Measurements from ENCODE around the gene GNB4.

DNA sequence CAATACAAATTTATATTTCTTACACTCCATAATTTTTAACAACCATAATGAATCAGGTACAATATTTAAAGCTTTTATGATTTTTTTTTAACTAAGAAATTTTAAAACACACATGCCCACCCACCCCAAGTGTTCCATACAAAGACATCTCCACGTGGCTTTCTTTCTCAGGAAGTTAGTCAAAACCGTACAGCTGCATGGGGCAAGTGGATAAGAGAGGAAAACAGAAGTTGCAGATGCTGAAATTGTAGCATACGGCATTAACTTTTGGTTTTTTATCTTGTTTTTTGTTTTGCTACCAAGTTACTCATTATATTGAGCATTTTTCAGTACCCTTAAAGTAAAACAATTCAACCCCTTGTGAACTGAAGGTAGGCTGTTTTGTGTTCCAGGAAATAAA lies 14.8 kb downstream of the GNB4 start:
- TF ChIP-seq, protein P1, sequence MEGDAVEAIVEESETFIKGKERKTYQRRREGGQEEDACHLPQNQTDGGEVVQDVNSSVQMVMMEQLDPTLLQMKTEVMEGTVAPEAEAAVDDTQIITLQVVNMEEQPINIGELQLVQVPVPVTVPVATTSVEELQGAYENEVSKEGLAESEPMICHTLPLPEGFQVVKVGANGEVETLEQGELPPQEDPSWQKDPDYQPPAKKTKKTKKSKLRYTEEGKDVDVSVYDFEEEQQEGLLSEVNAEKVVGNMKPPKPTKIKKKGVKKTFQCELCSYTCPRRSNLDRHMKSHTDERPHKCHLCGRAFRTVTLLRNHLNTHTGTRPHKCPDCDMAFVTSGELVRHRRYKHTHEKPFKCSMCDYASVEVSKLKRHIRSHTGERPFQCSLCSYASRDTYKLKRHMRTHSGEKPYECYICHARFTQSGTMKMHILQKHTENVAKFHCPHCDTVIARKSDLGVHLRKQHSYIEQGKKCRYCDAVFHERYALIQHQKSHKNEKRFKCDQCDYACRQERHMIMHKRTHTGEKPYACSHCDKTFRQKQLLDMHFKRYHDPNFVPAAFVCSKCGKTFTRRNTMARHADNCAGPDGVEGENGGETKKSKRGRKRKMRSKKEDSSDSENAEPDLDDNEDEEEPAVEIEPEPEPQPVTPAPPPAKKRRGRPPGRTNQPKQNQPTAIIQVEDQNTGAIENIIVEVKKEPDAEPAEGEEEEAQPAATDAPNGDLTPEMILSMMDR (IDR thresholded peaks at IDR 0.05): no peak
- TF ChIP-seq POLR2A (IDR thresholded peaks at IDR 0.05): no peak
